ENCODE measurements around the gene TACR2. TPM values are rescaled to one million over a fixed set of nuclear protein-coding genes. Genes with fewer than 3 reads are reported as not detected.

TACR2 gene
- total RNA-seq, 4 donors from 2014 or later: 0.36 to 0.49 TPM; not detected in 2

GRCh38 chr10:69439813-69440506, 23.2 kb upstream of the TACR2 start:
- Histone ChIP-seq H3K4me3 (no peak overlapping the region), H3K27me3 (no peaks in the 10 kb centered on the region), H3K4me1 (peaks cover 20 to 29% of the 10 kb centered on the region in 2 donors), H3K9me3 (no peaks in the 10 kb centered on the region), H3K27ac (peak overlapping the region; percentile 77 to 91 (median 85)), H3K36me3 (no peaks in the 10 kb centered on the region)
- ATAC-seq (peak; percentile 79 to 92), DNase-seq (peak in 1 of 2 donors; percentile 73)
- no peak for TF ChIP-seq CTCF (IDR thresholded peaks at IDR 0.05 in 4 of 5, conservative IDR thresholded peaks at IDR 0.05 in 1 of 5)
- no peak for TF ChIP-seq POLR2A (IDR thresholded peaks at IDR 0.05)
- intact Hi-C loops (cut with DNase I; ENCODE audit: low total_unique reads) (loop anchor here (2.0 to 5.0 kb wide), 2 partner anchors 57 to 197 kb away; no protein-coding TSS in a partner anchor), in situ Hi-C loops (cut with MboI; ENCODE audit: low sequenced_read_pairs in 4 of 4) (loop anchor here in 3 of 4 donors (10.0 to 25.0 kb wide), 2 partner anchors 195 to 197 kb away; partner anchors contain the start of gene FAM241B (in 3 of the 3))

- no peak overlapping the region for H3K4me3 ChIP-seq
- in situ Hi-C loops (cut with MboI; ENCODE audit: low sequenced_read_pairs in 4 of 4) (loop anchor here in 3 of 4 donors (10.0 to 25.0 kb wide), 2 partner anchors 195 to 198 kb away; partner anchors contain the start of gene FAM241B (in 3 of the 3)), intact Hi-C loops (cut with DNase I; ENCODE audit: low total_unique reads) (loop anchor here (2.0 to 5.0 kb wide), 2 partner anchors 57 to 198 kb away; no protein-coding TSS in a partner anchor)
- peak overlapping the region; percentile 77 to 91 (median 85) for H3K27ac ChIP-seq
- peak; percentile 94 to 98 for DNase-seq
- ATAC-seq: peak; percentile 80 to 85
- no peaks in the 10 kb centered on the region for H3K27me3 ChIP-seq
- H3K9me3 ChIP-seq: no peaks in the 10 kb centered on the region
- TF ChIP-seq POLR2A (IDR thresholded peaks at IDR 0.05) (no peak), CTCF (IDR thresholded peaks at IDR 0.05 in 4 of 5, conservative IDR thresholded peaks at IDR 0.05 in 1 of 5) (peak in 2 of 5 experiments; percentile 18 to 22)
- peaks cover 20 to 29% of the 10 kb centered on the region in 2 donors for H3K4me1 ChIP-seq
- H3K36me3 ChIP-seq: no peaks in the 10 kb centered on the region
Measured at GRCh38 chr10:69439350-69439739, 22.6 kb upstream of the TACR2 start.

- Histone ChIP-seq H3K4me3 (peak overlapping the region in 1 of 4 donors; percentile 4), H3K36me3 (no peaks in the 10 kb centered on the region), H3K27ac (peak overlapping the region; percentile 77 to 91 (median 85)), H3K9me3 (no peaks in the 10 kb centered on the region), H3K27me3 (no peaks in the 10 kb centered on the region), H3K4me1 (peaks cover 20 to 29% of the 10 kb centered on the region in 2 donors)
- TF ChIP-seq CTCF (IDR thresholded peaks at IDR 0.05 in 4 of 5, conservative IDR thresholded peaks at IDR 0.05 in 1 of 5) (no peak), POLR2A (IDR thresholded peaks at IDR 0.05) (no peak)
- DNase-seq (peak in 1 of 2 donors; percentile 13), ATAC-seq (peak; percentile 7 to 13)
- in situ Hi-C loops (cut with MboI; ENCODE audit: low sequenced_read_pairs in 4 of 4) (loop anchor here in 3 of 4 donors (10.0 to 25.0 kb wide), 2 partner anchors 196 to 199 kb away; partner anchors contain the start of gene FAM241B (in 3 of the 3)), intact Hi-C loops (cut with DNase I; ENCODE audit: low total_unique reads) (loop anchor here (2.0 to 5.0 kb wide), 2 partner anchors 58 to 199 kb away; no protein-coding TSS in a partner anchor)
Measured at GRCh38 chr10:69438536-69439349, 22.0 kb upstream of the TACR2 start.
